HAP-1 (cell line): ENCODE data around the gene DAB1.
"Not testable (repeated sequence)": the region's sequence is repeated elsewhere in the genome, so short reads cannot be mapped to it uniquely, and the experiment has no call there.

Source experiments
- DNase-seq, 2 experiments: peaks; one replicate each; pipeline ENCODE4 v3.0.0-alpha.2; 2016 to 2020; ENCODE audit warnings: low spot score in 2 of 2
- H3K27me3 ChIP-seq: fragments of 250-450 bp; sonication (Bioruptor Pico); 2 replicates; pipeline ENCODE4 v1.5.1; 2020; ENCODE audit warnings: low read depth, mild to moderate bottlenecking, moderate library complexity
- H3K36me3 ChIP-seq: fragments of 250-450 bp; sonication (Bioruptor Pico); replicated peaks from 2 replicates; pipeline ENCODE4 v1.5.1; 2020; ENCODE audit warnings: mild to moderate bottlenecking
- H3K4me1 ChIP-seq: fragments of 250-450 bp; sonication (Bioruptor Pico); 2 replicates; pipeline ENCODE4 v1.5.1; 2020; ENCODE audit warnings: mild to moderate bottlenecking
- H3K4me3 ChIP-seq: fragments of 250-450 bp; sonication (Bioruptor Pico); 2 replicates; pipeline ENCODE4 v1.5.1; 2020; ENCODE audit warnings: mild to moderate bottlenecking, moderate library complexity
- H3K9me3 ChIP-seq: fragments of 250-450 bp; sonication (Bioruptor Pico); 2 replicates; pipeline ENCODE4 v1.5.1; 2020; ENCODE audit warnings: mild to moderate bottlenecking, moderate library complexity
- in situ Hi-C: fragments of 300-500 bp; cut with MboI; formaldehyde crosslinking; loops from 3 replicates; pipeline ENCODE4 v1.14.3; 2020; ENCODE audit warnings: low sequenced_read_pairs, inconsistent platforms, mixed read lengths

DAB1 gene

GRCh38 chr1:57093122-57093521 lies 330.7 kb downstream of the DAB1 start:
- Histone ChIP-seq H3K36me3 (no peaks in the 10 kb centered on the region), H3K9me3 (no peaks in the 10 kb centered on the region), H3K4me3 (no peak overlapping the region), H3K4me1 (no peaks in the 10 kb centered on the region), H3K27me3 (no peaks in the 10 kb centered on the region)
- DNase-seq = no peak
- in situ Hi-C loops = no loop called here

- in situ Hi-C loops = no loop called here
- Histone ChIP-seq H3K27me3 (no peaks in the 10 kb centered on the region), H3K36me3 (no peaks in the 10 kb centered on the region), H3K9me3 (no peaks in the 10 kb centered on the region), H3K4me1 (no peaks in the 10 kb centered on the region), H3K4me3 (no peak overlapping the region)
- no peak for DNase-seq
Measured at GRCh38 chr1:57091642-57092041, 332.2 kb downstream of the DAB1 start.

- H3K27me3 ChIP-seq = no peaks in the 10 kb centered on the region
- no peaks in the 10 kb centered on the region for H3K9me3 ChIP-seq
- H3K4me1 ChIP-seq = no peaks in the 10 kb centered on the region
- no peaks in the 10 kb centered on the region for H3K36me3 ChIP-seq
- H3K4me3 ChIP-seq = no peak overlapping the region
- no peak for DNase-seq
- in situ Hi-C loops = no loop called here
Measured at GRCh38 chr1:57089855-57090254, 334.0 kb downstream of the DAB1 start.

GRCh38 chr1:57089221-57089620 lies 334.6 kb downstream of the DAB1 start:
- H3K36me3 ChIP-seq = no peaks in the 10 kb centered on the region
- DNase-seq = no peak
- H3K9me3 ChIP-seq = no peaks in the 10 kb centered on the region
- in situ Hi-C loops = no loop called here
- H3K4me1 ChIP-seq = no peaks in the 10 kb centered on the region
- no peak overlapping the region for H3K4me3 ChIP-seq
- no peaks in the 10 kb centered on the region for H3K27me3 ChIP-seq

- in situ Hi-C loops = no loop called here
- Histone ChIP-seq H3K36me3 (no peaks in the 10 kb centered on the region), H3K4me3 (no peak overlapping the region), H3K4me1 (no peaks in the 10 kb centered on the region), H3K9me3 (no peaks in the 10 kb centered on the region), H3K27me3 (no peaks in the 10 kb centered on the region)
- no peak for DNase-seq
Measured at GRCh38 chr1:57088653-57089052, 335.2 kb downstream of the DAB1 start.

- H3K27me3 ChIP-seq, H3K9me3 ChIP-seq, H3K4me1 ChIP-seq, DNase-seq, H3K36me3 ChIP-seq, in situ Hi-C loops, H3K4me3 ChIP-seq: not testable (repeated sequence)
Measured at GRCh38 chr1:57087660-57088059, 336.2 kb downstream of the DAB1 start.

- Histone ChIP-seq H3K27me3 (no peaks in the 10 kb centered on the region), H3K36me3 (no peaks in the 10 kb centered on the region), H3K4me1 (no peaks in the 10 kb centered on the region), H3K9me3 (no peaks in the 10 kb centered on the region), H3K4me3 (no peak overlapping the region)
- no peak for DNase-seq
- in situ Hi-C loops = no loop called here
Measured at GRCh38 chr1:57086154-57086553, 337.7 kb downstream of the DAB1 start.

- no peaks in the 10 kb centered on the region for H3K4me1 ChIP-seq
- H3K27me3 ChIP-seq = no peaks in the 10 kb centered on the region
- no peaks in the 10 kb centered on the region for H3K9me3 ChIP-seq
- no peaks in the 10 kb centered on the region for H3K36me3 ChIP-seq
- no peak overlapping the region for H3K4me3 ChIP-seq
- in situ Hi-C loops = no loop called here
- DNase-seq = no peak
Measured at GRCh38 chr1:57084701-57085100, 339.2 kb downstream of the DAB1 start.

GRCh38 chr1:57082711-57083439 lies 341.0 kb downstream of the DAB1 start:
- Histone ChIP-seq H3K4me1 (no peaks in the 10 kb centered on the region), H3K9me3 (no peaks in the 10 kb centered on the region), H3K36me3 (no peaks in the 10 kb centered on the region), H3K4me3 (no peak overlapping the region), H3K27me3 (no peaks in the 10 kb centered on the region)
- in situ Hi-C loops = no loop called here
- no peak for DNase-seq

GRCh38 chr1:57079454-57080157 lies 344.3 kb downstream of the DAB1 start:
- in situ Hi-C loops = no loop called here

GRCh38 chr1:57072401-57073110 lies 351.3 kb downstream of the DAB1 start:
- H3K4me3 ChIP-seq = no peak overlapping the region
- in situ Hi-C loops = no loop called here
- H3K4me1 ChIP-seq = no peaks in the 10 kb centered on the region
- H3K27me3 ChIP-seq = no peaks in the 10 kb centered on the region
- no peaks in the 10 kb centered on the region for H3K36me3 ChIP-seq
- peak; percentile 5 to 23 for DNase-seq
- no peaks in the 10 kb centered on the region for H3K9me3 ChIP-seq

More at GRCh38 chr1:57079454-57080157, 344.3 kb downstream of the DAB1 start:
- Histone ChIP-seq H3K4me3 (no peak overlapping the region), H3K4me1 (no peaks in the 10 kb centered on the region), H3K36me3 (no peaks in the 10 kb centered on the region), H3K27me3 (no peaks in the 10 kb centered on the region), H3K9me3 (no peaks in the 10 kb centered on the region)
- DNase-seq = peak in 1 of 2 experiments; percentile 10

GRCh38 chr1:57067863-57068262 lies 356.0 kb downstream of the DAB1 start:
- no peak overlapping the region for H3K4me3 ChIP-seq
- in situ Hi-C loops = no loop called here
- no peaks in the 10 kb centered on the region for H3K36me3 ChIP-seq
- no peaks in the 10 kb centered on the region for H3K4me1 ChIP-seq
- no peaks in the 10 kb centered on the region for H3K9me3 ChIP-seq
- no peaks in the 10 kb centered on the region for H3K27me3 ChIP-seq
- DNase-seq = no peak

- H3K4me3 ChIP-seq = no peak overlapping the region
- no peaks in the 10 kb centered on the region for H3K36me3 ChIP-seq
- no peaks in the 10 kb centered on the region for H3K9me3 ChIP-seq
- H3K27me3 ChIP-seq = no peaks in the 10 kb centered on the region
- DNase-seq = no peak
- in situ Hi-C loops = no loop called here
- H3K4me1 ChIP-seq = no peaks in the 10 kb centered on the region
Measured at GRCh38 chr1:57066980-57067610, 356.8 kb downstream of the DAB1 start.

GRCh38 chr1:57065442-57065841 lies 358.4 kb downstream of the DAB1 start:
- in situ Hi-C loops = no loop called here
- Histone ChIP-seq H3K9me3 (no peaks in the 10 kb centered on the region), H3K4me3 (no peak overlapping the region), H3K27me3 (no peaks in the 10 kb centered on the region), H3K4me1 (no peaks in the 10 kb centered on the region), H3K36me3 (no peaks in the 10 kb centered on the region)
- no peak for DNase-seq
